HG03460 (cell line): ENCODE results near the gene ERBB4.
A peak's percentile ranks its signal among the peaks of the same experiment; 100 is the strongest.
"Not testable (repeated sequence)": the region's sequence is repeated elsewhere in the genome, so short reads cannot be mapped to it uniquely, and the experiment has no call there.

Source experiments
- ATAC-seq: cut with Tn5 transposase; IDR thresholded peaks from one replicate; pipeline ENCODE4 v1.9.1; 2021; ENCODE audit not compliant: unreplicated experiment

Gene ERBB4

GRCh38 chr2:211751848-211752247, 786.8 kb downstream of the ERBB4 start:
- no peak for ATAC-seq

GRCh38 chr2:211748339-211748738, 790.3 kb downstream of the ERBB4 start:
- ATAC-seq = no peak

DNA sequence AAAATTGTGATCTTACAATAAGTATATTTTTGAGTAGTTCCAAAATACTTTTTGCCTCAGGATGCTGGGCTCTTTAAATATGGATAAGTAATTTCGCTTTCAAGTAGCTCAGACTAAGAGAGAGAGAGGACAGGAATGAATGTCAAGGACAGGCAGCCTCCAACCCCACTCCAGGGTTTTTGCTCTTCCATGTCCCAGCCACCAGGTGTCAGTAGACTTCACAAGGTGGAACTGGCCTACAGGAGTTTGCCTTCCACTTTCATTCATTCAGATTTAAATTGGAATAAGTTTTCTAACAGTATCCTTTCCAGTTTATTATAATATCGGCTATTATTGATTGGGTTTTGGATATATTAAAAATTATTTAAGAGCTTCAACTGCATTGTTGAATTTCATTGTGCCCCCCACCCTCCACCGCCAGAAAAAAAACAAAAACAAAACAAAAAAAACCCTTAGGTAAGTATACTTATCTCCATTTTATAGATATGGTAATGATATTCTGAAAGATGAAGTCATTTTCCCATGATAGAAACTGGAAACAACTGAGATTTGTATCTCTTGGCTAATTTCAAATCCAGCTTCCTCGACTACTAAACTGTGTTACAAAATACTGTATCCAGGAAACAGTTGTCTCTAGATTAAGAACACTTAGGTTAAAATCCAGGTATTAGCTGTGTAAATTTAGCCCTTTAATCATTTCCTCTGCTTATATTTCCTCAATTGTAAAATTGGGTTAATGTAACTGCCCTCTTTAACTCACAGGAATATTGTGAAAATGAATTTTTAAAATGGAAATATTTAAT, 793.1 kb downstream of the ERBB4 start:
- ATAC-seq = peak; percentile 96

- no peak for ATAC-seq
Measured at GRCh38 chr2:211744379-211744778, 794.2 kb downstream of the ERBB4 start.

- ATAC-seq = no peak
Measured at GRCh38 chr2:211741966-211742365, 796.6 kb downstream of the ERBB4 start.

DNA sequence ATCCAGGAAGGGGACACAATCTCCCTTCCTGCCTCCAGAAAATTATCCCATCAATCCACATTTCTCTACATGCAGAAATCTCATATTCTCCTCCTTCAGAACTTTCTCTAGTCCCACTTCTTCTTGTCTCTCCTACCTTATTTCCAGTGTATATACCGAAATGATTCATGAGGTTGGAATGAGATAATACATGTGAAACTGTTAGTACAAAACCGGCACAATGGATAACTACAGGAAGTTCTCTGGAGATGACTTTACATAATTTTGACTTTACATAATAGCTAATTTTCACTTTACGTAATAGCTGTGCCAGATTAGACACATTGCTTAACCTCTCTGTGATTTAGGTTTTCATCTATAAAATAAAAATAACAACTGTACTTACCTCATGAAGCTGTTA, 801.3 kb downstream of the ERBB4 start:
- ATAC-seq = no peak

DNA sequence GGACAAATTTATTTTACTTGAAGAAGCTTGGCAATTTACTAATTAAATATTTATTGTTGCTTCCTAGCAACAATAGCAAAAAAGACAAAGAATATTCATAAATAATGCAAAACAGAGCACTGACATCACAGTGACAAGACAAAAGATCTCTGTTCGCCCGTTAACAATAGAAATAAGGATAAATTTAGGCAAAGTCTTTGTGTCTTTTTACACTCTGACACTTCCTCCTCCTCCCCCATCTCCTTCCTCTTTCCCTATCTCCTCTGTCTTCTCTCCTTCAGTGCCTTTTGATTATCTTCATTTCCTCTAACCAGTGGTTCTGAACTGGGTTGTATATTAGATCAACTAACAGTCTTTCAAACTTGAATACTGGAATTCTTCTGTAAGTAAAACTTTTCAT, 808.4 kb downstream of the ERBB4 start:
- ATAC-seq = no peak

DNA sequence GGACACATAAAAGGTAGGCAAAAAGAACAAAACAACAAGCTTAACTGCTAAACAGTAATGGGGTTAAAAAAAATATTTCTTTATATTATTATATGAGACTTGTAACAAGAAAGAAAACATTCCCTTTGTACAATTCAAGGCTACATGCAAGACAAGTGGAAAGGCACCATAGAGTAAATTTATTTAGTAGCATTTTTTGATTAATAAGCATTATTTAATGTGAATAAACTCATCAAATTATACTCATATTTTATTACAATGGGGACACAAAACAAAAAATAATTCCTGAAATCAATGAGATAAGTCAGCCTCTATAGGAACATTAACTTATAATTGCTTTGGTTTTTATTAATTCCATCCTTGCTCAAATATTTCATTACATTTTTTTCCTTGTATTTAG, 809.2 kb downstream of the ERBB4 start:
- no peak for ATAC-seq

- ATAC-seq = no peak
Measured at GRCh38 chr2:211724933-211725332, 813.7 kb downstream of the ERBB4 start.

DNA sequence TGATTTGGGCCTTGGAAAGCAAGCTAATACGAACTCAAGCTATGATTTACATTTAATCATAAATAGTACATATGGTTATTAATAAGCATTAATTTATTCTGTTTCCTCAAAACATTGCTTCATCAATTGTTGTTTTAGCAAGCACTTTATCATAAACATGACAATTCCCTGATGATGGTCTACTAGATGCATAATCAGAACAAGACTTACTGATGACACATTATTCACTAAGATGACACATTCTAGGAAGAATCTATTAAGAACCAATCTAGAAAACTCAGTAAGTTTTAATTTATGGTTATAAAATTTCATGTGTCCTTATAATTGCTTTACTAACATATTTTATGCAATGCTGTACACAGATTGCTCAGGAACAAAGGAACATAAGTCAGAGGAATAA, 815.2 kb downstream of the ERBB4 start:
- no peak for ATAC-seq

DNA sequence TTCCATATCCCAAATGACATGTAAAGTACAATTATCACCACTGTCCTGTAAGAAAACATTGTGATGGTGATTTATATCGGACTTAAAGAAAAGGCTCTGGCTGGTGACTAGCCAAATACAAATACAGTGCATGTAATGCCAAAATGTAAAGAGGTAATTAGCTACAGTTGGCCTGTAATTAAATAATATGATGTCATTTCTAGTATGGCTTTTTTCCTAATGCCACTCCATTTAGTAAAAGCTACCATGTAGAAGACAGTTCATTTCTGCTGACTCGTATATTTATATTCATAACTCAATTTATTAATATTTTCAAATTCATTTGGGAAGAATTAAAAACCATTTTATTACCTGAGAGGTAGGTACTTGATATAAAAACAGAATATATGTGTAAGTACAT, 815.7 kb downstream of the ERBB4 start:
- ATAC-seq = no peak

GRCh38 chr2:211721874-211722273, 816.7 kb downstream of the ERBB4 start:
- ATAC-seq = not testable (repeated sequence)

GRCh38 chr2:211709389-211709788, 829.2 kb downstream of the ERBB4 start:
- no peak for ATAC-seq

DNA sequence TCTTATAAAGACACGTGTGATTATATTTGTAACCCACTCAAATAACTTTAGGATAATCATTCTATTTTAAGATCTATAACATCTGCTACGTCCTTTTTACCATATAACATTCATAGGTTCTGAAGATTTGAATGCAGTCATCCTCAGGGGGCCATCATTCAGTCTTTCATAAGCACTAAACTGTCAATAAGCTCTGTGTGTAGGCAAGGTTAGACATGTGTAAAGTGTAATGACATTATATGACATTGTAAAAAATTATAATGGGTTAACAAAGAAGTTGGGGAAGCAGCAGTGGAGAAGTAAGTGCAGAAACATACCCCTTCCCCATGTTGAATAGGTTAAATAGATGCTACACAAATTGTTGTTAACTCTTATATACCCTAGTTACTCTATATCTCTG, 845.9 kb downstream of the ERBB4 start:
- ATAC-seq = no peak

DNA sequence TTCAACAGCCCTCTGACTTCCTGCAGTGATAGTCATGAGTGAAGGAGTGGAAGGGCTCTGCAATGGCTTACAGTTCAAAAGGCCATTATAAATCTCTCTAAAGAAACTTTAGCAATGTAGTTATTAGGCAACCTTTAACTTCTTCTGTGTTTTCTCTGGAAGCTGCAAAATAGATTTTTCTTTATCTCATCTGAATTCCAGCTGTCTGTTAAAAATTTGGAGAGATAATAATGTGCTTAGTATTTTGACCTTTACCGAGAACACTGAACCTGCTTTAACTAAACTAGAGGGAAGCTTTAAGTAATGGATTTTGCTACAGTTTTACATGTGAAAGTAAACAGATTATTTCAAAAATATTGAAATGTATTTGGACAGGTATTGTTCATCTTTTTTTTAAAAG, 847.9 kb downstream of the ERBB4 start:
- ATAC-seq = no peak

GRCh38 chr2:211688196-211688595, 850.4 kb downstream of the ERBB4 start:
- ATAC-seq = no peak

- ATAC-seq = no peak
Measured at GRCh38 chr2:211674715-211675114, 863.9 kb downstream of the ERBB4 start.

GRCh38 chr2:211673133-211673905, 865.3 kb downstream of the ERBB4 start:
- no peak for ATAC-seq

GRCh38 chr2:211671977-211672376, 866.6 kb downstream of the ERBB4 start:
- ATAC-seq = no peak

- no peak for ATAC-seq
Measured at GRCh38 chr2:211665299-211665698, 873.3 kb downstream of the ERBB4 start.

- no peak for ATAC-seq
Measured at GRCh38 chr2:211664321-211664720, 874.3 kb downstream of the ERBB4 start.

DNA sequence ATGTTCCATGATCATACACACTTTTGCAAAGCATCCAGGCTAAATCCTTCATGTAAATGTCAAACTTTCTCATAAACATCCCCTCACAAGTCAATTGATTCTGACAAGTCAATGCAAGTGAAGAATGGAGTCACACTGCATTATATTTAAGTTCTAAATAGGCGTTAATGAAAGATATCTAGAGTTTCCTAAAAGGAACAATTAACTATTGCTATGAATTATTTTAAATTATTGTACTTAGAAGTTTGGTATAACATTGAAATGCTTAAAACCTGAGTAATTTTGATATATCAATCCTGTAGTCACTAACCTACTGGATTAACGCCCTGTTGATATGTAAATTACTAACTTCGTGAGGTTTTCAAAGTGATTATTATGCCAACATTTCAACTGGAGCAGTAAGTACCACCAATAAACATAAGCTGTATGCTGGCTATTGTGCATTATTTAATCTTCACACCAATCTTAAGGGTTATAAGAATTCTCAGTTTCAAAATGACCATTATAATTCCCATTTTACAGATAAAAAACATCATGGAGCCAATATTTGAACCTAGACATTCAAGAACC, 884.3 kb downstream of the ERBB4 start:
- no peak for ATAC-seq
